Upper lobe of left lung (tissue), 4 donors: ENCODE data around the gene AKT1.

Source experiments
- CTCF ChIP-seq, 6 experiments: fragments of 450-650 bp in 4 of 6; fragments of 200-600 bp in 2 of 6; sonication (generic) in 2 of 6; IDR thresholded peaks; one replicate each; pipeline ENCODE4 v1.5.1; 2016 to 2019; ENCODE audit warnings: antibody characterized with exemption in 6 of 6
- POLR2AphosphoS5 ChIP-seq, 2 donors: sonication (generic); formaldehyde crosslinking; IDR thresholded peaks; one replicate each; pipeline ENCODE4 v1.5.1; 2017; ENCODE audit warnings: antibody characterized with exemption in 2 of 2

- TF ChIP-seq POLR2AphosphoS5 (IDR thresholded peaks at IDR 0.05) (no peak), CTCF (IDR thresholded peaks at IDR 0.05) (no peak)
Observed at GRCh38 chr14:104742586-104743455, 52.7 kb downstream of the AKT1 start.
